H1 (cell line): ENCODE data around the gene FGF12. TPM values are rescaled to one million over a fixed set of nuclear protein-coding genes. Genes with fewer than 3 reads are reported as not detected.

Source experiments
- KDM5A ChIP-seq: fragments of 200-600 bp; IDR thresholded peaks from 2 replicates; pipeline ENCODE4 v1.7.1; 2012; ENCODE audit warnings: mild to moderate bottlenecking, low read length, inconsistent platforms, mixed read lengths
- POU5F1 ChIP-seq: IDR thresholded peaks from 2 replicates; pipeline ENCODE4 v1.6.1; 2011; ENCODE audit warnings: low read depth, mild to moderate bottlenecking, low read length, moderate library complexity
- RXRA ChIP-seq: IDR thresholded peaks from 2 replicates; pipeline ENCODE4 v1.6.1; 2011; ENCODE audit warnings: low read depth, mild to moderate bottlenecking, low read length, moderate library complexity; ENCODE audit not compliant: insufficient read depth
- polyA plus RNA-seq, 7 experiments: library from polyadenylated mRNA; depleted of rRNA in 3 of 7; stranded (reverse) in 5 of 7; unstranded in 2 of 7; fragments of >200 nt in 5 of 7; fragments of 200-250 nt in 2 of 7; gene quantifications; 1 replicate in 5 of 7; 2 replicates in 1 of 7; 4 replicates in 1 of 7; pipeline versions ENCODE4 v1.2.1 to v1.2.3, GENCODE V29; 2011 to 2013; ENCODE audit warnings: missing spikeins in 2 of 7, mixed read lengths in 2 of 7
- total RNA-seq: library from RNA; stranded (reverse); fragmentation: NEBNext Ultra II Directional; extraction: Animal tissue kit (Norgen Biotek cat#: 25700); gene quantifications from 2 replicates; pipeline ENCODE4 v1.2.1, GENCODE V29; 2021
- TF ChIP-seq, protein P1 (sequence below): fragments of 300-600 bp; sonication (generic); IDR thresholded peaks from 2 replicates; pipeline ENCODE4 v1.7.1; 2012; ENCODE audit warnings: low read length, moderate library complexity, mild to moderate bottlenecking, inconsistent platforms; ENCODE audit not compliant: insufficient replicate concordance

FGF12 gene
- total and polyA plus RNA-seq, 2 of the 8 experiments (the other 6 are each of a cell fraction or from before 2014, with no cell fraction given), result 4.1 to 16.6 TPM

DNA sequence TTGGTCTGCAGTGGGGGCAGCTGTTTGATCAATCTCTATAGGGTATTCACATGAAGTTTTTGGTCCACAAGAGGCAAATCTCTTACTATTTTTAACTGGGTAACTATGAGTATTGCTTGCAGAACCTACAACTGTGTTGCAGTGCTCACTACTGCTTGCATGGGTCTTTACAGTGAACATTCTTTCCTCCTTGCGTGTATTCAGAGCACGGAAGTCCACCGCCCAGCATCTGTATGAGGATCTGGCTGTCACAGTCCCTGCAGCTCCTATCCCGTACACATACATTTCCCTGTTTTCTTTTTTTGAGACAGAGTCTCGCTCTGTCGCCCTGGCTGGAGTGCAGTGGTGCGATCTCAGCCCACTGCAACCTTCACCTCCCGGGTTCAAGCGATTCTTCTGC, 449.9 kb downstream of the FGF12 start (continued):
- TF ChIP-seq, protein P1, sequence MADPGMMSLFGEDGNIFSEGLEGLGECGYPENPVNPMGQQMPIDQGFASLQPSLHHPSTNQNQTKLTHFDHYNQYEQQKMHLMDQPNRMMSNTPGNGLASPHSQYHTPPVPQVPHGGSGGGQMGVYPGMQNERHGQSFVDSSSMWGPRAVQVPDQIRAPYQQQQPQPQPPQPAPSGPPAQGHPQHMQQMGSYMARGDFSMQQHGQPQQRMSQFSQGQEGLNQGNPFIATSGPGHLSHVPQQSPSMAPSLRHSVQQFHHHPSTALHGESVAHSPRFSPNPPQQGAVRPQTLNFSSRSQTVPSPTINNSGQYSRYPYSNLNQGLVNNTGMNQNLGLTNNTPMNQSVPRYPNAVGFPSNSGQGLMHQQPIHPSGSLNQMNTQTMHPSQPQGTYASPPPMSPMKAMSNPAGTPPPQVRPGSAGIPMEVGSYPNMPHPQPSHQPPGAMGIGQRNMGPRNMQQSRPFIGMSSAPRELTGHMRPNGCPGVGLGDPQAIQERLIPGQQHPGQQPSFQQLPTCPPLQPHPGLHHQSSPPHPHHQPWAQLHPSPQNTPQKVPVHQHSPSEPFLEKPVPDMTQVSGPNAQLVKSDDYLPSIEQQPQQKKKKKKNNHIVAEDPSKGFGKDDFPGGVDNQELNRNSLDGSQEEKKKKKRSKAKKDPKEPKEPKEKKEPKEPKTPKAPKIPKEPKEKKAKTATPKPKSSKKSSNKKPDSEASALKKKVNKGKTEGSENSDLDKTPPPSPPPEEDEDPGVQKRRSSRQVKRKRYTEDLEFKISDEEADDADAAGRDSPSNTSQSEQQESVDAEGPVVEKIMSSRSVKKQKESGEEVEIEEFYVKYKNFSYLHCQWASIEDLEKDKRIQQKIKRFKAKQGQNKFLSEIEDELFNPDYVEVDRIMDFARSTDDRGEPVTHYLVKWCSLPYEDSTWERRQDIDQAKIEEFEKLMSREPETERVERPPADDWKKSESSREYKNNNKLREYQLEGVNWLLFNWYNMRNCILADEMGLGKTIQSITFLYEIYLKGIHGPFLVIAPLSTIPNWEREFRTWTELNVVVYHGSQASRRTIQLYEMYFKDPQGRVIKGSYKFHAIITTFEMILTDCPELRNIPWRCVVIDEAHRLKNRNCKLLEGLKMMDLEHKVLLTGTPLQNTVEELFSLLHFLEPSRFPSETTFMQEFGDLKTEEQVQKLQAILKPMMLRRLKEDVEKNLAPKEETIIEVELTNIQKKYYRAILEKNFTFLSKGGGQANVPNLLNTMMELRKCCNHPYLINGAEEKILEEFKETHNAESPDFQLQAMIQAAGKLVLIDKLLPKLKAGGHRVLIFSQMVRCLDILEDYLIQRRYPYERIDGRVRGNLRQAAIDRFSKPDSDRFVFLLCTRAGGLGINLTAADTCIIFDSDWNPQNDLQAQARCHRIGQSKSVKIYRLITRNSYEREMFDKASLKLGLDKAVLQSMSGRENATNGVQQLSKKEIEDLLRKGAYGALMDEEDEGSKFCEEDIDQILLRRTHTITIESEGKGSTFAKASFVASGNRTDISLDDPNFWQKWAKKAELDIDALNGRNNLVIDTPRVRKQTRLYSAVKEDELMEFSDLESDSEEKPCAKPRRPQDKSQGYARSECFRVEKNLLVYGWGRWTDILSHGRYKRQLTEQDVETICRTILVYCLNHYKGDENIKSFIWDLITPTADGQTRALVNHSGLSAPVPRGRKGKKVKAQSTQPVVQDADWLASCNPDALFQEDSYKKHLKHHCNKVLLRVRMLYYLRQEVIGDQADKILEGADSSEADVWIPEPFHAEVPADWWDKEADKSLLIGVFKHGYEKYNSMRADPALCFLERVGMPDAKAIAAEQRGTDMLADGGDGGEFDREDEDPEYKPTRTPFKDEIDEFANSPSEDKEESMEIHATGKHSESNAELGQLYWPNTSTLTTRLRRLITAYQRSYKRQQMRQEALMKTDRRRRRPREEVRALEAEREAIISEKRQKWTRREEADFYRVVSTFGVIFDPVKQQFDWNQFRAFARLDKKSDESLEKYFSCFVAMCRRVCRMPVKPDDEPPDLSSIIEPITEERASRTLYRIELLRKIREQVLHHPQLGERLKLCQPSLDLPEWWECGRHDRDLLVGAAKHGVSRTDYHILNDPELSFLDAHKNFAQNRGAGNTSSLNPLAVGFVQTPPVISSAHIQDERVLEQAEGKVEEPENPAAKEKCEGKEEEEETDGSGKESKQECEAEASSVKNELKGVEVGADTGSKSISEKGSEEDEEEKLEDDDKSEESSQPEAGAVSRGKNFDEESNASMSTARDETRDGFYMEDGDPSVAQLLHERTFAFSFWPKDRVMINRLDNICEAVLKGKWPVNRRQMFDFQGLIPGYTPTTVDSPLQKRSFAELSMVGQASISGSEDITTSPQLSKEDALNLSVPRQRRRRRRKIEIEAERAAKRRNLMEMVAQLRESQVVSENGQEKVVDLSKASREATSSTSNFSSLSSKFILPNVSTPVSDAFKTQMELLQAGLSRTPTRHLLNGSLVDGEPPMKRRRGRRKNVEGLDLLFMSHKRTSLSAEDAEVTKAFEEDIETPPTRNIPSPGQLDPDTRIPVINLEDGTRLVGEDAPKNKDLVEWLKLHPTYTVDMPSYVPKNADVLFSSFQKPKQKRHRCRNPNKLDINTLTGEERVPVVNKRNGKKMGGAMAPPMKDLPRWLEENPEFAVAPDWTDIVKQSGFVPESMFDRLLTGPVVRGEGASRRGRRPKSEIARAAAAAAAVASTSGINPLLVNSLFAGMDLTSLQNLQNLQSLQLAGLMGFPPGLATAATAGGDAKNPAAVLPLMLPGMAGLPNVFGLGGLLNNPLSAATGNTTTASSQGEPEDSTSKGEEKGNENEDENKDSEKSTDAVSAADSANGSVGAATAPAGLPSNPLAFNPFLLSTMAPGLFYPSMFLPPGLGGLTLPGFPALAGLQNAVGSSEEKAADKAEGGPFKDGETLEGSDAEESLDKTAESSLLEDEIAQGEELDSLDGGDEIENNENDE, result no peak
- no peak for TF ChIP-seq KDM5A
- no peak for TF ChIP-seq POU5F1
- TF ChIP-seq RXRA, result no peak
